Tibial nerve (tissue), 4 donors: ENCODE measurements around the gene ZDBF2. TPM values are rescaled to one million over a fixed set of nuclear protein-coding genes. Genes with fewer than 3 reads are reported as not detected.

Source experiments
- DNase-seq, 2 donors: peaks; one replicate each; pipeline ENCODE4 v3.0.0-alpha.2; 2019; ENCODE audit warnings: low spot score in 2 of 2
- H3K27ac ChIP-seq, 4 donors: fragments of 200-600 bp; sonication (generic) in 3 of 4; one replicate each; pipeline ENCODE4 v1.5.1; 2017 to 2019; ENCODE audit warnings: mild to moderate bottlenecking in 1 of 4
- H3K27me3 ChIP-seq, 2 donors: fragments of 200-600 bp; sonication (generic) in 1 of 2; one replicate each; pipeline versions ENCODE4 v1.5.1 to v1.6.0; 2017 to 2019
- H3K36me3 ChIP-seq, 3 donors: fragments of 200-600 bp; sonication (generic); one replicate each; pipeline ENCODE4 v1.5.1; 2018 to 2019
- H3K4me1 ChIP-seq, 4 donors: fragments of 200-600 bp; sonication (generic) in 3 of 4; one replicate each; pipeline ENCODE4 v1.5.1; 2017 to 2019
- H3K4me3 ChIP-seq, 4 donors: fragments of 200-600 bp; sonication (generic) in 3 of 4; one replicate each; pipeline ENCODE4 v1.5.1; 2017 to 2019; ENCODE audit warnings: mild to moderate bottlenecking in 1 of 4, moderate library complexity in 1 of 4
- H3K9me3 ChIP-seq, 4 donors: fragments of 200-600 bp; sonication (generic) in 3 of 4; one replicate each; pipeline ENCODE4 v1.5.1; 2017 to 2019
- EP300 ChIP-seq, 2 donors: sonication (generic); formaldehyde crosslinking; IDR thresholded peaks; one replicate each; pipeline ENCODE4 v1.6.1; 2017; ENCODE audit warnings: antibody characterized with exemption in 2 of 2, mild to moderate bottlenecking in 1 of 2
- POLR2A ChIP-seq, 2 donors: fragments of 450-650 bp; IDR thresholded peaks; one replicate each; pipeline ENCODE4 v1.6.1; 2017; ENCODE audit warnings: antibody characterized with exemption in 2 of 2, mild to moderate bottlenecking in 2 of 2, moderate library complexity in 2 of 2
- WGBS, 2 donors: methylation state at CpG; one replicate each; pipeline ENCODE4 v1.1.5; 2018; 5-methylcytosine and 5-hydroxymethylcytosine counted together
- total RNA-seq, 4 donors: library from RNA; depleted of rRNA; stranded (reverse); fragments of >200 nt; gene quantifications; one replicate each; pipeline ENCODE4 v1.1.0, GENCODE V29; 2016
- TF ChIP-seq, protein P1 (sequence below), 5 experiments: fragments of 200-600 bp in 3 of 5; fragments of 450-650 bp in 2 of 5; sonication (generic) in 3 of 5; IDR thresholded peaks; one replicate each; pipeline ENCODE4 v1.5.1; 2016 to 2019; ENCODE audit warnings: antibody characterized with exemption in 5 of 5, mild to moderate bottlenecking in 3 of 5, moderate library complexity in 2 of 5

The ZDBF2 gene
- total RNA-seq, 4 donors from 2014 or later = 9.0 to 16.1 (median 13.0) TPM

DNA sequence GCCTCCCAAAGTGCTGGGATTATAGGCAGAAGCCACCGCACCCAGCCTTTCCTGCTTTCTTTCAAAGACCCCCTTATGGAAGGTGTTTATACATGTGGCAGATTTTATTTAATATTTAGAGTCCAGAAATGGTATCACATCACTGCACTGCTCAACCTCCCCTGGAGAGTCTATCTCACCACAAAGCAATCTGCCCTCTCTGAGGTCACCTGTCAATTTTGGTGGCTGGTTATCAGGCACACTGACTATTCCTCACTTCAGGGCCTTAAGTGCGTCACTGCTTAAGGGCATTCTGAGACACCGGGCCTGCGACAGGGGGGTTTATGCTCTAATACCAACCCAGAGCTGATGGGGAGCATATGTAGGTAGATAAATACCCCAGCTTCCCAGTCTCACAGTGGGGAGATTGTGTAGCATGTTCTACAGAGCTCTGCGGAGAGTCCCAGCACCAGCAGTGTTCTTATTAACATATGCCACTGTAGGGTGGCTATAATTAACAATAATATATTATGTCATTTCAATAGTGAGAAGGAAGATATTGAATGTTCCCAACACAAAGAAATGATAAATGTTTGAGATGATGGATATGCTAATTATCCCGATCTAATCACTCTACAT is 42.7 kb upstream of the ZDBF2 start:
- DNase-seq = no peak
- WGBS, 2 donors = 83 to 93% methylated on average over 6 of the region's 6 CpGs
- Histone ChIP-seq H3K27me3 (no peaks in the 10 kb centered on the region), H3K4me3 (no peak overlapping the region), H3K36me3 (no peaks in the 10 kb centered on the region), H3K9me3 (peaks cover 0 to 15% (median 0%) of the 10 kb centered on the region in 4 donors), H3K27ac (no peak overlapping the region), H3K4me1 (no peaks in the 10 kb centered on the region)
- no peak for TF ChIP-seq POLR2A (IDR thresholded peaks at IDR 0.05)
- TF ChIP-seq, protein P1, sequence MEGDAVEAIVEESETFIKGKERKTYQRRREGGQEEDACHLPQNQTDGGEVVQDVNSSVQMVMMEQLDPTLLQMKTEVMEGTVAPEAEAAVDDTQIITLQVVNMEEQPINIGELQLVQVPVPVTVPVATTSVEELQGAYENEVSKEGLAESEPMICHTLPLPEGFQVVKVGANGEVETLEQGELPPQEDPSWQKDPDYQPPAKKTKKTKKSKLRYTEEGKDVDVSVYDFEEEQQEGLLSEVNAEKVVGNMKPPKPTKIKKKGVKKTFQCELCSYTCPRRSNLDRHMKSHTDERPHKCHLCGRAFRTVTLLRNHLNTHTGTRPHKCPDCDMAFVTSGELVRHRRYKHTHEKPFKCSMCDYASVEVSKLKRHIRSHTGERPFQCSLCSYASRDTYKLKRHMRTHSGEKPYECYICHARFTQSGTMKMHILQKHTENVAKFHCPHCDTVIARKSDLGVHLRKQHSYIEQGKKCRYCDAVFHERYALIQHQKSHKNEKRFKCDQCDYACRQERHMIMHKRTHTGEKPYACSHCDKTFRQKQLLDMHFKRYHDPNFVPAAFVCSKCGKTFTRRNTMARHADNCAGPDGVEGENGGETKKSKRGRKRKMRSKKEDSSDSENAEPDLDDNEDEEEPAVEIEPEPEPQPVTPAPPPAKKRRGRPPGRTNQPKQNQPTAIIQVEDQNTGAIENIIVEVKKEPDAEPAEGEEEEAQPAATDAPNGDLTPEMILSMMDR (IDR thresholded peaks at IDR 0.05) = no peak
- no peak for TF ChIP-seq EP300 (IDR thresholded peaks at IDR 0.05)

DNA sequence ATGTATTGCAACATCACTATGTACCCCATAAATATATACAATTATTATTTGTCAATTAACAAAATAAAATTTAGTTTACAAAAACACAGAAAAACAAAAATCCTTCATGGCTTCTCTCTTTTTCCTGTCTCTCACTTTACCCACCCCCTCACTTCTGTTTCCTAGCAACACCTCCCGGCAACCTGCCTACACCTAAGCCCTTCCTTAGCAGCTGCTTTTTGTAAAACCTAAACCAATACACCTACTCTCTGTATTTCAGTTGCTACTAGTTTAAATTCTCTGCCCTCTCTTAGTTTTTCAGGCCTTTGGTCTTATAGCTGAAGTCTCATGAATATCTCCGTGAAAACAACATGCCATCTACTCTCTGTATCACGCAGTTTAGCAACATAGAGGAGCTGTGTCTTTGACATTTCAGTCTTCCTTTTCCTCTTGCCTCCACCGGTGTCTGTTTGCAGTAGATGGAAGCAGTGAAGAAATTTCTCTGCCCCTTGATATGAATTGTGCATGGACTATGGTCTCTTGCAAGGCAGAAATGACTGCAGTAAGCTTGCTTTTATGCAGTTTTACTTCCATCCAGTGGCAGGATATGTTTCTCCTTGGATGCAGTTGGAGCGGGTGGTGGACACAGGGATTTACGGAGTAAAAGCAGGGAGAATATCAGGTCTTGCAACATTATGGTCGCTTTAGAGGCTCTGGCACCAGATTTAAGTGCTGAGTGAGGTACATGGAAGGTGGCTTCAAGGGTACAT is 42.0 kb upstream of the ZDBF2 start:
- TF ChIP-seq, protein P1 (IDR thresholded peaks at IDR 0.05) = no peak
- TF ChIP-seq POLR2A (IDR thresholded peaks at IDR 0.05) (no peak), EP300 (IDR thresholded peaks at IDR 0.05) (no peak)
- WGBS, 2 donors = 57 to 63% methylated on average over 7 of the region's 7 CpGs
- Histone ChIP-seq H3K27ac (no peak overlapping the region), H3K36me3 (no peaks in the 10 kb centered on the region), H3K4me3 (no peak overlapping the region), H3K27me3 (no peaks in the 10 kb centered on the region), H3K4me1 (no peaks in the 10 kb centered on the region), H3K9me3 (peaks cover 0 to 9% (median 0%) of the 10 kb centered on the region in 4 donors)
- no peak for DNase-seq

DNA sequence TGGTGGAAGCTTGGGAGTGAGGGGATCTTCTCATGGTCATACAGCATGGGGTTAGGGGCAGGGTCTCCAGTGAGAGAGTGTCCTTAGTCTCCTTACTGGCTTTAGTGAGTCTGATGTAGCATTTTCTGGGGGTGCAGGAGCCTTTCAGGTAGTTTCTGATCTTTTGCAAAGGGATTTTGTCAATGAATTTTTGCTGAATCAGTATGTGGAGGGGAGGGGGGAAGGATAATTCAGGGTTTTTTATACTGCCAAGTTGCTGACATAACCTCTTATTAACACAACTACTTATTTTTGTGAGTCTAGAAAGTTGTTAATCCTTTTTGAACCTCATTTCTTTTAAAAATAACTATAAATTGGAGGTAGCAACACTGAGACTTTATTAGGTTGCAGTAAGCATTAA is 35.3 kb upstream of the ZDBF2 start:
- Histone ChIP-seq H3K27me3 (no peaks in the 10 kb centered on the region), H3K4me3 (no peak overlapping the region), H3K27ac (no peak overlapping the region), H3K9me3 (peaks cover 0 to 9% (median 0%) of the 10 kb centered on the region in 4 donors), H3K4me1 (no peaks in the 10 kb centered on the region), H3K36me3 (no peaks in the 10 kb centered on the region)
- DNase-seq = no peak
- no peak for TF ChIP-seq POLR2A (IDR thresholded peaks at IDR 0.05)
- TF ChIP-seq, protein P1 (IDR thresholded peaks at IDR 0.05) = no peak
- TF ChIP-seq EP300 (IDR thresholded peaks at IDR 0.05) = no peak

DNA sequence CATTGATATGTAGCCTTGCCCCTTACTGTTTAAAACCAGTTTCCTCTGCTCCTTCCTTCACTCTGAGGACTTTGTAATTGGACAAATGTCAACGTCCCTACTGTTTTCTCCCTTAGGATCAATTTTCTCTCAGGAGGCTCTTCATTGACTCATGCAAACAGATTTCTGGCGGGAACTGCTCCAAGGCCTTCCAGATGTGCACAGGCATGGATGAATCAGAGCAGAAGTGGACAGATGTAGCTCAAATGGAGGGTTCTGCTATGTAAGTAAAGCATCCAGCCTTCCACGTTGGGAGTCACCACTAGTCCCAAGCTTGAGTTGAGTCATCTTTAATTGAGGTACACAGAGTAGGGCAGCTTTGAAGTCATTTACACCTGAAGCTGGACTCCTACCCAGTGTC is 34.1 kb upstream of the ZDBF2 start:
- WGBS, 2 donors = 51 to 62% methylated on average over 3 of the region's 3 CpGs
- H3K4me3 ChIP-seq = no peak overlapping the region
- no peak for TF ChIP-seq POLR2A (IDR thresholded peaks at IDR 0.05)
- TF ChIP-seq EP300 (IDR thresholded peaks at IDR 0.05) = no peak
- TF ChIP-seq, protein P1 (IDR thresholded peaks at IDR 0.05) = no peak
- H3K36me3 ChIP-seq = no peaks in the 10 kb centered on the region
- DNase-seq = no peak
- H3K27me3 ChIP-seq = no peaks in the 10 kb centered on the region
- H3K9me3 ChIP-seq = peaks cover 0 to 8% (median 0%) of the 10 kb centered on the region in 4 donors
- no peak overlapping the region for H3K27ac ChIP-seq
- H3K4me1 ChIP-seq = no peaks in the 10 kb centered on the region

DNA sequence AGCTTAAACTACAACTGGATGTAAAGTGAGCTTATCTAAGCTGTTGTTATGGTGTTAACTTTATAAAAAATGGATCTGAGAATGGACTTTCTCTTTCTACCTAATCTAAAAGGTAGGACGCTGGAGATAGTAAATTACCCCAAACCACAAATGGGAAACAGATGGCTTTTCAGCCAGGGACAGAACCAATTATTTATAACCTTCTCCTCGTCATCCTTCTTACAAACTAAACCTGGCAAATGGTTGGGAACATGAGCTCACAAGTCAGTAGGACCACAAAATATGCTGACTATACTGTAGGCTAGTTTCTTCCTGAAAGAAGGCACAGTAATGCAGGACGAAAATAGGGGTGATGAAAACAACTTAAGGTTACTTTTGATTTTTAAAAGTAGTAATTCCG is 32.7 kb upstream of the ZDBF2 start:
- DNase-seq = no peak
- Histone ChIP-seq H3K4me1 (no peaks in the 10 kb centered on the region), H3K9me3 (no peaks in the 10 kb centered on the region), H3K27ac (no peak overlapping the region), H3K4me3 (no peak overlapping the region), H3K36me3 (no peaks in the 10 kb centered on the region), H3K27me3 (no peaks in the 10 kb centered on the region)
- no peak for TF ChIP-seq POLR2A (IDR thresholded peaks at IDR 0.05)
- no peak for TF ChIP-seq EP300 (IDR thresholded peaks at IDR 0.05)
- TF ChIP-seq, protein P1 (IDR thresholded peaks at IDR 0.05) = no peak
- 49 to 53% methylated on average over 4 of the region's 4 CpGs for WGBS, 2 donors
